GM13977 (cell line): ENCODE results near the gene TP53BP1.
A peak's percentile ranks its signal among the peaks of the same experiment; 100 is the strongest.

Experiments
- DNase-seq: peaks from one replicate; pipeline ENCODE4 v3.0.0; 2012; ENCODE audit warnings: low spot score
- CTCF ChIP-seq: IDR thresholded peaks from 2 replicates; pipeline ENCODE4 v1.5.1; 2012; ENCODE audit warnings: mild to moderate bottlenecking, control low read depth; ENCODE audit not compliant: insufficient read depth; ENCODE audit errors: extremely low read depth, missing control alignments
- in situ Hi-C: fragments of 300-500 bp; cut with MboI; formaldehyde crosslinking; loops from one replicate; pipeline ENCODE4 v1.12.0; 2022; ENCODE audit warnings: low sequenced_read_pairs, low pct_unique_long_range_greater_than_20kb, mixed read lengths, inconsistent platforms; ENCODE audit not compliant: unreplicated experiment

TP53BP1 gene

DNA sequence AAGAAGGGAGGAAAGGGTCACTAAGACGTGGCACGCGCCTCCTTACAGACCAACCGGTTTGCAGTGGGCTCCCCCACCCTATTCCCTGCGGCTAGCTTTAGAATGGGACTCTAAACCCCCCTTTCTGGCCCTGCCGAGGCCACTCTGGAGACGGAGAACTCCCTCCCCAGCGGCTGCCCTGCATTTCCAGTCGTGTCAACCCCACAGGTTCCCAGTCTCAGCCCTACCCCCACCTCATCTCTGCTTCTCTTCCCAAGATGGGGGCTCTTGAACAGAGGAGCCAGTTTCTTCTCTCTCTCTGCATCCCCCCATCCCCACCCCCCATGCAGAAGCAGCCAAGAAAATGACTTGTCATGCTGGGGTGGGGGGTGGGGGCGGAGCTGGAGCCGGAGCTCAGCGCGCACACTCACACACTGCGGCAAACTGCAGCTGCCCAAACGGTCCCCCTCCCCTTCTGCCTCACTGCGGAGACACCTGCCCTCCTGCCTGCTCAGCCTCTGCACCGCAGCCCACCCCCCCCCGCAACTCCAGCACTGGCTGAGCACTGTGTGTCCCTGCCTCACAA lies 25.3 kb upstream of the TP53BP1 start:
- DNase-seq = peak; percentile 23
- no peak for TF ChIP-seq CTCF
- in situ Hi-C loops = no loop called here

DNA sequence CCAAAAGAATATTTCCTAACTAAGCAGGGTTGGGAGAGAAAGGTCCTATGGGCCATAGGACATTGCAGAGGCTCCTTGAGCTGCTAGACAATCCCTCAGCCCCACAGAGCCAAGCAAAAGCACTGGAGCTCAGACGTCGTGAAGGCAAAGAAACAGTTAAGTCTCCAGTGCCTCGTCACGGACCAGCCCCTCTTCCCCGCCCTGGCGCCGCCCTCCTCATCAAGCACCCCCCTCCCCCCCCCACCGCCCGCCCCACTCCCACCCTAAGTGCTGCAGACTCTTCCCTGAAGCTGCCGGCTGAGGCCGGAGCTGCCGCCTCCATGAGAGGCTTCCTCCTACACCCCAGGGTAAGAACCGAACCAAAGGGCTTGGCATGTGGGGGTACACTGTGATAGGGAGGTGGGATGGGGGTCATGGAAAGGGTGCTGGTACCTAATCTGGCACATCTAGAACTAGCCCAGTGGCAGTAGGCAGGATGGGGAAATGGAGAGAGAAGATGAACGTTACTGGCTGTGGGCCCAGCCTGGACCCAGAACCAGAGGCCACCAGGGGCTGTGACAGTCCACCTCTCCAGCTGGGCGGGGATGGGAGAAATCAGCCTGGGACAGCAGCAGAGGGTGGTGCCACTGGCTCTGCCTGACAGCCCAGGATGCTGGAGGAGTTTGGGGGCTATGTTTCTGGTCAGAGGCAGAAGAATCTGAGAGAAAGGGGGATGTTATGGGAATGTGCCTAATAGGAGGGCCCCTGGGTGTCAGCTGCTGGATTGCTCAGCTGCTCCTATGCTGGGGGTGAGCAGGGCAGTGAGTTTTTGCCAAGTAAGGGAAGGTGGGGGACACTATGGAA lies 24.6 kb upstream of the TP53BP1 start, which contains the start of gene MAP1A:
TSS of gene MAP1A (plus strand) at position 255 of the 843 bp plus-strand sequence. CDS start 3,866 bp downstream, outside the sequence.
- in situ Hi-C loops = no loop called here
- no peak for TF ChIP-seq CTCF
- DNase-seq = no peak

GRCh38 chr15:43516801-43517353 lies 23.9 kb upstream of the TP53BP1 start:
- in situ Hi-C loops = no loop called here
- no peak for TF ChIP-seq CTCF
- DNase-seq = no peak

GRCh38 chr15:43516185-43516584 lies 23.2 kb upstream of the TP53BP1 start:
- DNase-seq = no peak
- in situ Hi-C loops = no loop called here
- no peak for TF ChIP-seq CTCF

- DNase-seq = no peak
- in situ Hi-C loops = no loop called here
- no peak for TF ChIP-seq CTCF
Measured at GRCh38 chr15:43515741-43516140, 22.8 kb upstream of the TP53BP1 start.

GRCh38 chr15:43514241-43515057 lies 21.5 kb upstream of the TP53BP1 start:
- peak; percentile 59 for DNase-seq
- TF ChIP-seq CTCF = peak; percentile 70
- in situ Hi-C loops = no loop called here
